RWPE1 (cell line): ENCODE measurements around the gene MAP3K15.

Experiments
- CTCF ChIA-PET: fragments of 350-600 bp; sonication (Branson Sonifier 250); formaldehyde crosslinking; extraction: SDS; loops from one replicate; lab custom pipeline; 2021; lab: Yijun Ruan, JAX
- POLR2A ChIA-PET: fragments of 400-600 bp; formaldehyde crosslinking; extraction: SDS; loops from one replicate; lab custom pipeline; 2020; ENCODE audit warnings: antibody characterized with exemption; ENCODE audit not compliant: low non-redundant PET; lab: Yijun Ruan, JAX
- DNase-seq: peaks from one replicate; pipeline ENCODE4 v3.0.0; 2012; ENCODE audit warnings: low spot score
- H3K27ac ChIP-seq: fragments of 450-650 bp; 2 replicates; pipeline ENCODE4 v1.5.1; 2017
- TF ChIP-seq, protein P1 (sequence below): fragments of 450-650 bp; conservative IDR thresholded peaks from 2 replicates; pipeline ENCODE4 v1.5.1; 2017; ENCODE audit warnings: low read depth, mild to moderate bottlenecking

MAP3K15 gene

DNA sequence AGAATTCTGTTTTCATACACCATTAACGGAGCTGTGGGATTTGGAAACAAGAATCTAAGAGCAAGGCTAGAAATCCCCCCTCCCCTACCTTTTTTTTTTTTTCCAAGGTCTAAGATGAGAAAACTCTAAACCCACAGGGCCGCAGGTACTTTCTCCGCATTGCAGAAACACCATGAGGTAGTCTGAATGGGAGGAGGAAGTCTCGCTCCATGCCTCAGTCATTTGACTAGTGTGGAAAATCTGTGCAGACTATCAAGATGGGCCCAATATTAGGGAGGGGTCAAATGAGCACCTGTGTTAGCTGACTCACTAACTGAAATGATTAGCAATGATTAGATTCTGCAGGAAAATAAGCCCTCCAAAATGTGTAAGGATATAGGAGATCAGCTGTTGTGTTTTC lies 40.9 kb upstream of the MAP3K15 start:
- TF ChIP-seq, protein P1, sequence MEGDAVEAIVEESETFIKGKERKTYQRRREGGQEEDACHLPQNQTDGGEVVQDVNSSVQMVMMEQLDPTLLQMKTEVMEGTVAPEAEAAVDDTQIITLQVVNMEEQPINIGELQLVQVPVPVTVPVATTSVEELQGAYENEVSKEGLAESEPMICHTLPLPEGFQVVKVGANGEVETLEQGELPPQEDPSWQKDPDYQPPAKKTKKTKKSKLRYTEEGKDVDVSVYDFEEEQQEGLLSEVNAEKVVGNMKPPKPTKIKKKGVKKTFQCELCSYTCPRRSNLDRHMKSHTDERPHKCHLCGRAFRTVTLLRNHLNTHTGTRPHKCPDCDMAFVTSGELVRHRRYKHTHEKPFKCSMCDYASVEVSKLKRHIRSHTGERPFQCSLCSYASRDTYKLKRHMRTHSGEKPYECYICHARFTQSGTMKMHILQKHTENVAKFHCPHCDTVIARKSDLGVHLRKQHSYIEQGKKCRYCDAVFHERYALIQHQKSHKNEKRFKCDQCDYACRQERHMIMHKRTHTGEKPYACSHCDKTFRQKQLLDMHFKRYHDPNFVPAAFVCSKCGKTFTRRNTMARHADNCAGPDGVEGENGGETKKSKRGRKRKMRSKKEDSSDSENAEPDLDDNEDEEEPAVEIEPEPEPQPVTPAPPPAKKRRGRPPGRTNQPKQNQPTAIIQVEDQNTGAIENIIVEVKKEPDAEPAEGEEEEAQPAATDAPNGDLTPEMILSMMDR = no peak
- POLR2A ChIA-PET = no interaction called here
- H3K27ac ChIP-seq = no peak overlapping the region
- DNase-seq = no peak
- CTCF ChIA-PET = no interaction called here

DNA sequence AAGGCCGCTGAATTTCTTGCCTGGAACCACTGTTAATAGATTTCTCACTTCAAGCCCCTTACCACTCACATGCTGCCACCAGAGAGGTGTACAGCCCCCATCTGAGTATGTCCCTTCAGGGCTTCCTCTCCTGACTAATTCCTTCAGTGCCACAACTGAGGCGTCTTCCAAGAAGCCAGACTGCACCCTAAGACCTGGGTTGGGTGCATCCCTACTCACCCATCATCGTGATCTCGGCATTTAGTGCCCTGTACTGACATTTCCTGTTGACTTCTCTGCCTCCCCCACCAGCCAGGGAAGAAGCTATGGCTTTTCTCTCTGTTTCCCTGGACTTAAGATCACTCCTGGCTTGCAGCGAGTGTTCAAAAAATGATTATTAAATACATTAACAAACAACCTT lies 40.4 kb upstream of the MAP3K15 start:
- no peak for DNase-seq
- ChIA-PET POLR2A (no interaction called here), CTCF (no interaction called here)
- TF ChIP-seq, protein P1 = no peak
- no peak overlapping the region for H3K27ac ChIP-seq

DNA sequence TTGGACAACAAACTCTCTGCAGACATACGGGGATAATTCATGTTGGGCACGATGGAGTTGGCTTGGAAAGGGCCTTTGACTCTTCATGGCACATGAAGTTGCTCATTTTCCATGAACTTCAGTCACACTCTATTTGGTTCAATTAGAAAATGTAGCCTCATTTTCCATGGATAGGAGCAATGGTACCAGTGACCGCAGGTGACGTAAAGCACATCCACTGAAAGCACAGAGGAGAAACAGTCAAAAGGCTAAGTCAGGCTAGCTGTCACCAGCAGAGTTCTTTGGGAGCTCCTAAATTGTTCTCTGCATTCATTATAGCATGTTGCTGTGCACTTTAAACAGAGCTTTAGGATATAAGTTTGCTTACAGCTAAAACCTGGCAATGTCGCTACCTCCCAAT lies 39.9 kb upstream of the MAP3K15 start:
- no peak overlapping the region for H3K27ac ChIP-seq

DNA sequence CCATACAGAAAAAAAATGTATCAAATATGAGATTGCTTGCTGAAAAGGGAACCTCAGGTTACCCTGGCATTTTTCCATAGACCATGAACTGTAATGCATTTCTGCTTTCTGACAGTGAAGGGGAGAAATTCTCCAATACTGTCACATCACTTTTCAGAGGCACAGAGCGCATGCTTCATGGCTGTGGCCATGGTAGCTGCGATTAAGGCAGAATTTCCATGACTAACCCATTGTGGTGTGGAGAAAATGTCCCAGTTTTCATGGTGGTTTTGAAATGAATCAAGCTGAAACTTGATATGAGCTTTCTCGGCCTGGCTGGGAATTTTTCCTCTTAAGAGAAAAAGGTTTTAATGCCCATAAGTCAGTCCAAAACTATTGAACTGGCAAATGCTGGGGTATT lies 39.5 kb upstream of the MAP3K15 start:
- TF ChIP-seq, protein P1 = no peak
- ChIA-PET CTCF (no interaction called here), POLR2A (no interaction called here)
- no peak for DNase-seq
- no peak overlapping the region for H3K27ac ChIP-seq

More for the DNA sequence above, 39.9 kb upstream of the MAP3K15 start:
- ChIA-PET POLR2A (no interaction called here), CTCF (no interaction called here)
- DNase-seq = no peak
- TF ChIP-seq, protein P1 = no peak

DNA sequence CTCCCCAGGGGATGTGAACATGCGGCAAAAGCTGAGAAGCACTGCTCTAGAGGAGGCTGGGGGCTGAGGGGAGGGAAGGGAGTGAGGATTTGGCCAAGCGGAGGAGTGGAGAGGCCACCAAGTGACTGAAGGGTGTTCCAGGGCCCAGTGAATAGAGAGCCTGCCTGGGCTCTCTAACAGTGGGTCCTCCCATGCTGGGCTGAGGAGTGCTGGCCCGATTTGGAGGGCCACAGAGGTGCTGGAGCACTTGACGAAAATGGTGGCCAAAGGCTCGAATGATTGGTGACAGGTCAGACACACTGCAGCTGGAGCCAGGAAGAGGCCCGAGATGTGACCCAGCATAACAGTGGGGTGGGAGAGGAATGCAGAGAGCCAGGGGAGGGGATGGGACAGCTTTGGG lies 37.5 kb upstream of the MAP3K15 start:
- TF ChIP-seq, protein P1 = no peak
- ChIA-PET POLR2A (no interaction called here), CTCF (interaction anchor here (0.7 kb wide), 1 partner anchor 211 kb away, joined by 4 read pairs; no protein-coding TSS in a partner anchor)
- DNase-seq = no peak
- no peak overlapping the region for H3K27ac ChIP-seq

DNA sequence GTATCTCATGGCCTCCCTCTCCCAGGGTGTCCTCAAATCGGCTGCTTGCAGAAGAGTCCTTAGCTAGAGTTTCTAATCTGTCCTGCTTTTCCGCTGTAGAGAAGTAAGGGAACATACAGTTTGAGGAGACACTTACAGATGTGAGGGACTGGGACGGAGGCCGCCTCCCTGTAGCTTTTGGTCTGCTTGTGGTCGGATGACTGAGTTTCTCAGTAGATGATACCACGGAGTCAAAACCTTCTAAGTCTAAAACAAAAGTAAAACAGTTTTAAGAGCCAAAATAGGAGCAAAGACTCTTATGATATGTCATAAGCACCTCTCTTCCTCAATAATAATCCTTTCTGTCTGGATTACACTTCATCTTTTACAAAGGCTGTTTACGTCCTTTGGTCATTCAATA lies 34.5 kb upstream of the MAP3K15 start:
- POLR2A ChIA-PET = no interaction called here
- TF ChIP-seq, protein P1 = no peak
- CTCF ChIA-PET = no interaction called here
- DNase-seq = no peak
- no peak overlapping the region for H3K27ac ChIP-seq

DNA sequence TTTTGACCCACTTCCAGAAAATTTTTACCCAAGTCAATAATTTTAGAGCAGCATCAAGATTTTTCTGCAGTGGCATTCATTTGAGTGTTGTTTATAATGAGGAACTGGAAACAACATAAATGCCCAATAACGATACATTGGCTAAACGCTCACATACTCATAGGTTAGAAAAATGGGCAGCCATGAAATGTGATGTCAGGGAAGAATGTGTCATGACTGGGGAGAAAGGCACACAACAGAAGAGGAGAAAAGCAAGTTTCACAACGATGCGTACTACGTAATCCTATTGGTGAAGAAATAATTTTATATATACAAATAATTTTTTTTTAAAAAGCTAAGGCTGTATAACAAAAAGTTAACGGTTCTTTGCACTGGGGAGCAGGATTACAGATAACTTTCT lies 33.6 kb upstream of the MAP3K15 start:
- no peak overlapping the region for H3K27ac ChIP-seq
- ChIA-PET POLR2A (no interaction called here), CTCF (no interaction called here)
- no peak for DNase-seq
- TF ChIP-seq, protein P1 = no peak
